HEK293 (cell line): ENCODE measurements around the gene SIGLEC8.

Source experiments
- CTCF ChIA-PET: fragments of 350-600 bp; formaldehyde crosslinking; extraction: SDS; loops from one replicate; lab custom pipeline; 2021; ENCODE audit warnings: antibody characterized with exemption; lab: Yijun Ruan, JAX
- POLR2A ChIA-PET: fragments of 300-600 bp; formaldehyde crosslinking; extraction: SDS; loops from one replicate; lab custom pipeline; 2020; ENCODE audit warnings: antibody characterized with exemption, inconsistent platforms; lab: Yijun Ruan, JAX
- H3K27ac ChIP-seq: fragments of 200-500 bp; sonication (Bioruptor generic); 2 replicates; pipeline ENCODE4 v1.5.1; 2014; ENCODE audit warnings: low read depth, low read length, control low read depth, inconsistent platforms; ENCODE audit errors: extremely low read depth
- H3K36me3 ChIP-seq, 2 experiments: fragments of 200-500 bp in 1 of 2; sonication (Bioruptor generic) in 1 of 2; 1 replicate in 1 of 2; 2 replicates in 1 of 2; pipeline ENCODE4 v1.5.1; 2014 to 2017; ENCODE audit warnings: inconsistent platforms in 2 of 2, low read length in 2 of 2; ENCODE audit not compliant: control insufficient read depth in 2 of 2, insufficient read depth in 1 of 2
- H3K4me1 ChIP-seq: fragments of 200-500 bp; sonication (Bioruptor generic); 2 replicates; pipeline ENCODE4 v1.5.1; 2014; ENCODE audit warnings: mild to moderate bottlenecking, low read length, inconsistent platforms; ENCODE audit not compliant: control insufficient read depth, insufficient read depth
- H3K4me3 ChIP-seq: 2 replicates; pipeline ENCODE4 v1.5.1; 2011; ENCODE audit warnings: low read depth, mild to moderate bottlenecking, control low read depth, low read length, moderate library complexity
- H3K9me3 ChIP-seq: fragments of 200-500 bp; sonication (Bioruptor generic); 2 replicates; pipeline ENCODE4 v1.5.1; 2014; ENCODE audit warnings: low read depth, low read length, inconsistent platforms; ENCODE audit not compliant: control insufficient read depth, insufficient read depth
- IKZF3 ChIP-seq: fragments of 450-650 bp; IDR thresholded peaks from 2 replicates; pipeline ENCODE4 v1.5.0; 2018; ENCODE audit warnings: missing biosample characterization, mild to moderate bottlenecking, missing genetic modification characterization, moderate library complexity
- MYNN ChIP-seq: fragments of 450-650 bp; formaldehyde crosslinking; IDR thresholded peaks from 2 replicates; pipeline ENCODE4 v1.5.1; 2016; ENCODE audit warnings: missing biosample characterization, missing genetic modification characterization, borderline replicate concordance
- SP3 ChIP-seq: fragments of 450-650 bp; formaldehyde crosslinking; IDR thresholded peaks from 2 replicates; pipeline ENCODE4 v1.5.1; 2016; ENCODE audit warnings: missing biosample characterization, missing genetic modification characterization
- ZNF140 ChIP-seq: fragments of 450-650 bp; formaldehyde crosslinking; IDR thresholded peaks from 2 replicates; pipeline ENCODE4 v1.5.1; 2016; ENCODE audit warnings: missing biosample characterization, missing genetic modification characterization
- ZNF211 ChIP-seq: fragments of 450-650 bp; formaldehyde crosslinking; IDR thresholded peaks from 2 replicates; pipeline ENCODE4 v1.5.1; 2016; ENCODE audit warnings: low read depth, missing biosample characterization, missing genetic modification characterization
- ZNF23 ChIP-seq: fragments of 450-650 bp; formaldehyde crosslinking; IDR thresholded peaks from 2 replicates; pipeline ENCODE4 v1.5.1; 2016; ENCODE audit warnings: missing biosample characterization, missing genetic modification characterization, borderline replicate concordance
- ZNF24 ChIP-seq: fragments of 450-650 bp; formaldehyde crosslinking; IDR thresholded peaks from 2 replicates; pipeline ENCODE4 v1.5.1; 2016; ENCODE audit warnings: missing biosample characterization, missing genetic modification characterization
- ZNF341 ChIP-seq: fragments of 450-650 bp; formaldehyde crosslinking; IDR thresholded peaks from 2 replicates; pipeline ENCODE4; 2016; ENCODE audit warnings: low read depth, missing biosample characterization, missing genetic modification characterization
- ZNF37A ChIP-seq: fragments of 450-650 bp; IDR thresholded peaks from 2 replicates; pipeline ENCODE4 v1.5.1; 2018; ENCODE audit warnings: missing biosample characterization, missing genetic modification characterization
- ZNF433 ChIP-seq: fragments of 450-650 bp; formaldehyde crosslinking; IDR thresholded peaks from 2 replicates; pipeline ENCODE4 v1.5.1; 2016; ENCODE audit warnings: missing biosample characterization, missing genetic modification characterization, low read depth
- ZNF544 ChIP-seq: fragments of 450-650 bp; formaldehyde crosslinking; IDR thresholded peaks from 2 replicates; pipeline ENCODE4 v1.5.0; 2017; ENCODE audit warnings: missing biosample characterization, missing genetic modification characterization
- ZNF555 ChIP-seq: fragments of 450-650 bp; formaldehyde crosslinking; conservative IDR thresholded peaks from 2 replicates; pipeline ENCODE4 v1.5.1; 2017; ENCODE audit warnings: missing biosample characterization, mild to moderate bottlenecking, missing genetic modification characterization, inconsistent platforms
- ZNF558 ChIP-seq: fragments of 450-650 bp; formaldehyde crosslinking; IDR thresholded peaks from 2 replicates; pipeline ENCODE4 v1.5.1; 2016; ENCODE audit warnings: missing biosample characterization, missing genetic modification characterization
- ZNF658 ChIP-seq: fragments of 450-650 bp; formaldehyde crosslinking; IDR thresholded peaks from 2 replicates; pipeline ENCODE4; 2016; ENCODE audit warnings: missing biosample characterization, missing genetic modification characterization
- ZNF701 ChIP-seq: fragments of 450-650 bp; formaldehyde crosslinking; IDR thresholded peaks from 2 replicates; pipeline ENCODE4 v1.5.1; 2016; ENCODE audit warnings: missing biosample characterization, missing genetic modification characterization
- ZNF747 ChIP-seq: fragments of 450-650 bp; formaldehyde crosslinking; IDR thresholded peaks from 2 replicates; pipeline ENCODE4 v1.5.1; 2016; ENCODE audit warnings: missing biosample characterization, missing genetic modification characterization
- ZSCAN23 ChIP-seq: fragments of 450-650 bp; formaldehyde crosslinking; IDR thresholded peaks from 2 replicates; pipeline ENCODE4 v1.5.1; 2016; ENCODE audit warnings: missing biosample characterization, missing genetic modification characterization
- TF ChIP-seq, protein P1 (sequence below): fragments of 450-650 bp; formaldehyde crosslinking; IDR thresholded peaks from 2 replicates; pipeline ENCODE4 v1.5.1; 2017; ENCODE audit warnings: missing biosample characterization, missing genetic modification characterization
- TF ChIP-seq, protein P2 (sequence below): fragments of 450-650 bp; formaldehyde crosslinking; IDR thresholded peaks from 2 replicates; pipeline ENCODE4 v1.5.1; 2016; ENCODE audit warnings: missing biosample characterization, missing genetic modification characterization
- TF ChIP-seq, protein P3 (sequence below): fragments of 450-650 bp; formaldehyde crosslinking; optimal IDR thresholded peaks from 2 replicates; pipeline ENCODE3; 2016; ENCODE audit warnings: missing biosample characterization, mild to moderate bottlenecking, missing genetic modification characterization
- TF ChIP-seq, protein P4 (sequence below): fragments of 450-650 bp; formaldehyde crosslinking; IDR thresholded peaks from 2 replicates; pipeline ENCODE4 v1.5.1; 2016; ENCODE audit warnings: missing biosample characterization, missing genetic modification characterization
- TF ChIP-seq, protein P5 (sequence below): fragments of 450-650 bp; formaldehyde crosslinking; IDR thresholded peaks from 2 replicates; pipeline ENCODE4 v1.5.1; 2016; ENCODE audit warnings: missing biosample characterization, missing genetic modification characterization

The SIGLEC8 gene

DNA sequence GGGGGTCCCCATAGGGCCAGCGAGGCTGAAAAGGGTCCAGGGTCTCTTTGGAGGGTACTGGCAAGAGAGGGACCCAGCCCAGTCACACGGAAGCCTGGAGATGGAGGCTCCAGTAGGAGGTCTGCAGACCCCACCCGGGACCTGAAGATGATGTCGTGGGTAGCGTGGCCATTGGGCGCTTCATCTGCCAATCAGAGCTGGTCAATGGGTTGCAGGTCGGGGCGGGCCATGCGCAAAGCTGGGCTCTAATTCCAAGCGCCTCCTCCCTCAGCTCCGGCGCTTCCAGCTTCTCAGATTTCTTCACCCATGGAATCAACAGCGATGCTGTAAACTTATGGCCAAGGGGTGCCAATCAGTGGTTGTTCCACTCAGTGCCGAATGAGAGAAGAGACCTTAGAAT, 32.4 kb upstream of the SIGLEC8 start:
- Histone ChIP-seq H3K4me3 (no peak overlapping the region), H3K27ac (no peak overlapping the region), H3K9me3 (no peaks in the 10 kb centered on the region; the same call in 1 of the 2 replicates), H3K4me1 (no peaks in the 10 kb centered on the region), H3K36me3 (no peaks in the 10 kb centered on the region)
- POLR2A ChIA-PET, result no interaction called here
- TF ChIP-seq, protein P1, sequence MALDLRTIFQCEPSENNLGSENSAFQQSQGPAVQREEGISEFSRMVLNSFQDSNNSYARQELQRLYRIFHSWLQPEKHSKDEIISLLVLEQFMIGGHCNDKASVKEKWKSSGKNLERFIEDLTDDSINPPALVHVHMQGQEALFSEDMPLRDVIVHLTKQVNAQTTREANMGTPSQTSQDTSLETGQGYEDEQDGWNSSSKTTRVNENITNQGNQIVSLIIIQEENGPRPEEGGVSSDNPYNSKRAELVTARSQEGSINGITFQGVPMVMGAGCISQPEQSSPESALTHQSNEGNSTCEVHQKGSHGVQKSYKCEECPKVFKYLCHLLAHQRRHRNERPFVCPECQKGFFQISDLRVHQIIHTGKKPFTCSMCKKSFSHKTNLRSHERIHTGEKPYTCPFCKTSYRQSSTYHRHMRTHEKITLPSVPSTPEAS (tag by site-specific recombination), result no peak
- TF ChIP-seq ZSCAN23 (no peak), ZNF701 (tag by site-specific recombination) (no peak), ZNF24 (tag by site-specific recombination) (no peak), ZNF37A (tag by site-specific recombination) (no peak), ZNF211 (tag by site-specific recombination) (no peak)
- TF ChIP-seq, protein P2, sequence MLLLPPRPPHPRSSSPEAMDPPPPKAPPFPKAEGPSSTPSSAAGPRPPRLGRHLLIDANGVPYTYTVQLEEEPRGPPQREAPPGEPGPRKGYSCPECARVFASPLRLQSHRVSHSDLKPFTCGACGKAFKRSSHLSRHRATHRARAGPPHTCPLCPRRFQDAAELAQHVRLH (tag by site-specific recombination), result no peak
- TF ChIP-seq, protein P3, sequence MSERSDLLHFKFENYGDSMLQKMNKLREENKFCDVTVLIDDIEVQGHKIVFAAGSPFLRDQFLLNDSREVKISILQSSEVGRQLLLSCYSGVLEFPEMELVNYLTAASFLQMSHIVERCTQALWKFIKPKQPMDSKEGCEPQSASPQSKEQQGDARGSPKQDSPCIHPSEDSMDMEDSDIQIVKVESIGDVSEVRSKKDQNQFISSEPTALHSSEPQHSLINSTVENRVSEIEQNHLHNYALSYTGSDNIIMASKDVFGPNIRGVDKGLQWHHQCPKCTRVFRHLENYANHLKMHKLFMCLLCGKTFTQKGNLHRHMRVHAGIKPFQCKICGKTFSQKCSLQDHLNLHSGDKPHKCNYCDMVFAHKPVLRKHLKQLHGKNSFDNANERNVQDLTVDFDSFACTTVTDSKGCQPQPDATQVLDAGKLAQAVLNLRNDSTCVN (tag by site-specific recombination), result no peak
- CTCF ChIA-PET, result no interaction called here

DNA sequence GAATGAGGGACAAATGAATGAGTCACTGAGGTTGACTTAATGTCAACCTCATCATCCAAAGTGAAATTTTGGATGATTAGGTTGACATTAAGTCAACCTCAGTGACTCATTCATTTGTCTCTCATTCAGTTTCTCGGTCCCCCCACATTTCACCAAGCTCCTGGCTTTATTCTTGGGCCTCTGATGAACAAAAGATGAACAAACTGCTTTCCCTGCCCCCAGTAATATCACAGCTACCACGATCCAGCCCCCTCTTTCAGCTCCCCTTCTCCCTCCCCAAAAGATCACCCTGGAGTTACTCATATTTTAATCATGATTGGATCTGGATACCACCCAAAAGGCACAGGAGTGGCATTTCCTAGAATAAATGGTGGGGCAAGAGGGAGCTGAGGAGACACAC, 30.9 kb upstream of the SIGLEC8 start:
- Histone ChIP-seq H3K27ac (no peak overlapping the region), H3K36me3 (no peaks in the 10 kb centered on the region), H3K9me3 (no peaks in the 10 kb centered on the region), H3K4me1 (no peaks in the 10 kb centered on the region), H3K4me3 (no peak overlapping the region)
- POLR2A ChIA-PET, result no interaction called here
- CTCF ChIA-PET, result interaction anchor here (3.5 kb wide), 1 partner anchor 26 kb away, joined by 11 read pairs; no protein-coding TSS in a partner anchor
- no peak for TF ChIP-seq IKZF3 (tag by site-specific recombination)
- TF ChIP-seq, protein P4, sequence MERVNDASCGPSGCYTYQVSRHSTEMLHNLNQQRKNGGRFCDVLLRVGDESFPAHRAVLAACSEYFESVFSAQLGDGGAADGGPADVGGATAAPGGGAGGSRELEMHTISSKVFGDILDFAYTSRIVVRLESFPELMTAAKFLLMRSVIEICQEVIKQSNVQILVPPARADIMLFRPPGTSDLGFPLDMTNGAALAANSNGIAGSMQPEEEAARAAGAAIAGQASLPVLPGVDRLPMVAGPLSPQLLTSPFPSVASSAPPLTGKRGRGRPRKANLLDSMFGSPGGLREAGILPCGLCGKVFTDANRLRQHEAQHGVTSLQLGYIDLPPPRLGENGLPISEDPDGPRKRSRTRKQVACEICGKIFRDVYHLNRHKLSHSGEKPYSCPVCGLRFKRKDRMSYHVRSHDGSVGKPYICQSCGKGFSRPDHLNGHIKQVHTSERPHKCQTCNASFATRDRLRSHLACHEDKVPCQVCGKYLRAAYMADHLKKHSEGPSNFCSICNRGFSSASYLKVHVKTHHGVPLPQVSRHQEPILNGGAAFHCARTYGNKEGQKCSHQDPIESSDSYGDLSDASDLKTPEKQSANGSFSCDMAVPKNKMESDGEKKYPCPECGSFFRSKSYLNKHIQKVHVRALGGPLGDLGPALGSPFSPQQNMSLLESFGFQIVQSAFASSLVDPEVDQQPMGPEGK (tag by site-specific recombination), result no peak
- TF ChIP-seq ZNF433 (tag by site-specific recombination), result no peak
- TF ChIP-seq ZNF558 (tag by site-specific recombination), result no peak
- TF ChIP-seq ZNF658 (tag by site-specific recombination), result no peak
- no peak for TF ChIP-seq SP3 (tag by site-specific recombination)
- no peak for TF ChIP-seq ZNF747 (tag by site-specific recombination)
- no peak for TF ChIP-seq ZNF555 (tag by site-specific recombination)
- no peak for TF ChIP-seq ZNF23 (tag by site-specific recombination)
- TF ChIP-seq MYNN, result no peak
- no peak for TF ChIP-seq ZNF341 (tag by site-specific recombination)
- TF ChIP-seq ZNF140 (tag by site-specific recombination), result no peak
- no peak for TF ChIP-seq ZNF544 (tag by site-specific recombination)
- TF ChIP-seq, protein P5, sequence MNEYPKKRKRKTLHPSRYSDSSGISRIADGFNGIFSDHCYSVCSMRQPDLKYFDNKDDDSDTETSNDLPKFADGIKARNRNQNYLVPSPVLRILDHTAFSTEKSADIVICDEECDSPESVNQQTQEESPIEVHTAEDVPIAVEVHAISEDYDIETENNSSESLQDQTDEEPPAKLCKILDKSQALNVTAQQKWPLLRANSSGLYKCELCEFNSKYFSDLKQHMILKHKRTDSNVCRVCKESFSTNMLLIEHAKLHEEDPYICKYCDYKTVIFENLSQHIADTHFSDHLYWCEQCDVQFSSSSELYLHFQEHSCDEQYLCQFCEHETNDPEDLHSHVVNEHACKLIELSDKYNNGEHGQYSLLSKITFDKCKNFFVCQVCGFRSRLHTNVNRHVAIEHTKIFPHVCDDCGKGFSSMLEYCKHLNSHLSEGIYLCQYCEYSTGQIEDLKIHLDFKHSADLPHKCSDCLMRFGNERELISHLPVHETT (tag by site-specific recombination), result no peak
